H1 (cell line): Measurements from ENCODE around the gene TLR9. TPM values are rescaled to one million over a fixed set of nuclear protein-coding genes. Genes with fewer than 3 reads are reported as not detected.

Experiments
- CTCF ChIA-PET: fragments of 300-600 bp; sonication (Branson Sonifier 250); formaldehyde crosslinking; loops from one replicate; lab custom pipeline; 2021; ENCODE audit not compliant: partially characterized antibody; lab: Charles Lee
- POLR2A ChIA-PET: fragments of 300-600 bp; sonication (Branson Sonifier 250); formaldehyde crosslinking; loops from one replicate; lab custom pipeline; 2021; ENCODE audit warnings: inconsistent platforms; ENCODE audit not compliant: partially characterized antibody; lab: Charles Lee
- DNase-seq, 2 experiments: peaks; one replicate each; pipeline versions ENCODE4 v3.0.0 to v3.0.0-alpha.2; 2010 to 2022; ENCODE audit warnings: low spot score in 2 of 2, low read depth in 1 of 2, mixed read lengths in 1 of 2
- FAIRE-seq: peaks from 2 replicates; lab custom pipeline; 2011; peaks lifted over from hg19 to GRCh38; lab: Jason Lieb, UNC
- H2AFZ ChIP-seq: 2 replicates; pipeline ENCODE4 v1.8.1; 2012; ENCODE audit warnings: low read length, inconsistent platforms
- H2AK5ac ChIP-seq: 2 replicates; pipeline ENCODE4 v1.6.1; 2013; ENCODE audit warnings: low read depth, low read length
- H2BK120ac ChIP-seq: replicated peaks from 2 replicates; pipeline ENCODE3; 2013; ENCODE audit warnings: low read depth, low read length, inconsistent platforms
- H2BK12ac ChIP-seq: 2 replicates; pipeline ENCODE4 v1.6.1; 2013; ENCODE audit warnings: low read depth, low read length
- H2BK15ac ChIP-seq: 2 replicates; pipeline ENCODE4 v1.6.1; 2013; ENCODE audit warnings: low read length
- H2BK20ac ChIP-seq: 2 replicates; pipeline ENCODE4 v1.6.1; 2013; ENCODE audit warnings: low read length
- H2BK5ac ChIP-seq: 2 replicates; pipeline ENCODE4 v1.6.1; 2013; ENCODE audit warnings: low read depth, low read length
- H3K14ac ChIP-seq: 2 replicates; pipeline ENCODE4 v1.6.1; 2013; ENCODE audit warnings: inconsistent platforms; ENCODE audit not compliant: insufficient read length
- H3K18ac ChIP-seq: 2 replicates; pipeline ENCODE4 v1.6.1; 2013; ENCODE audit warnings: low read length; ENCODE audit errors: extremely low read depth
- H3K23ac ChIP-seq: 2 replicates; pipeline ENCODE4 v1.6.1; 2013; ENCODE audit warnings: inconsistent platforms; ENCODE audit not compliant: insufficient read length
- H3K23me2 ChIP-seq: 2 replicates; pipeline ENCODE4 v1.6.1; 2013; ENCODE audit warnings: low read depth, low read length
- H3K27ac ChIP-seq: 2 replicates; pipeline ENCODE4 v1.6.1; 2011; ENCODE audit warnings: low read depth, low read length, inconsistent platforms
- H3K27me3 ChIP-seq, 4 experiments: replicated peaks in 1 of 4; 1 replicate in 1 of 4; 2 replicates in 3 of 4; pipeline versions ENCODE4 v1.6.1 to v1.8.1; 2011 to 2013; ENCODE audit warnings: low read length in 3 of 4, mild to moderate bottlenecking in 3 of 4, inconsistent platforms in 2 of 4, mixed read lengths in 2 of 4, moderate library complexity in 1 of 4; ENCODE audit not compliant: control insufficient read depth in 3 of 4, insufficient read depth in 3 of 4; ENCODE audit errors: extremely low read depth in 1 of 4
- H3K36me3 ChIP-seq, 4 experiments: 2 replicates each; pipeline versions ENCODE4 v1.6.1 to v1.8.1; 2011 to 2013; ENCODE audit warnings: mild to moderate bottlenecking in 4 of 4, low read length in 3 of 4, moderate library complexity in 2 of 4, control low read depth in 1 of 4, inconsistent platforms in 1 of 4; ENCODE audit not compliant: insufficient read depth in 4 of 4, control insufficient read depth in 2 of 4
- H3K4ac ChIP-seq: replicated peaks from 2 replicates; pipeline ENCODE3; 2013; ENCODE audit warnings: low read length, low read depth, mixed read lengths, inconsistent platforms; ENCODE audit not compliant: insufficient read length
- H3K4me1 ChIP-seq, 4 experiments: replicated peaks in 1 of 4; 1 replicate in 1 of 4; 2 replicates in 3 of 4; pipeline versions ENCODE4 v1.6.1 to v1.8.1; 2011 to 2013; ENCODE audit warnings: low read length in 3 of 4, inconsistent platforms in 2 of 4, mixed read lengths in 1 of 4; ENCODE audit not compliant: insufficient read depth in 4 of 4, control insufficient read depth in 3 of 4
- H3K4me2 ChIP-seq, 2 experiments: 2 replicates each; pipeline versions ENCODE4 v1.6.1 to v1.8.1; 2011 to 2013; ENCODE audit warnings: low read depth in 2 of 2, low read length in 2 of 2, control low read depth in 1 of 2, inconsistent platforms in 1 of 2, mild to moderate bottlenecking in 1 of 2; ENCODE audit not compliant: insufficient read depth in 1 of 2
- H3K4me3 ChIP-seq, 4 experiments: fragments of 200-600, 300-600 bp in 1 of 4; sonication (generic), shearing (Covaris generic), sonication (Bioruptor Twin) in 1 of 4; 2 replicates each; pipeline versions ENCODE4 v1.5.1 to v1.8.1; 2011 to 2016; ENCODE audit warnings: low read length in 4 of 4, low read depth in 3 of 4, control low read depth in 2 of 4, inconsistent platforms in 2 of 4, mild to moderate bottlenecking in 2 of 4, mixed read lengths in 1 of 4, moderate library complexity in 1 of 4; ENCODE audit not compliant: insufficient read depth in 2 of 4; ENCODE audit errors: extremely low read depth in 1 of 4
- H3K56ac ChIP-seq: replicated peaks from 2 replicates; pipeline ENCODE3; 2013; ENCODE audit warnings: low read depth, mild to moderate bottlenecking, mixed read lengths, low read length, inconsistent platforms; ENCODE audit not compliant: insufficient read length
- H3K79me1 ChIP-seq: 2 replicates; pipeline ENCODE4 v1.6.1; 2013; ENCODE audit warnings: low read depth, low read length, control low read depth
- H3K79me2 ChIP-seq, 2 experiments: 2 replicates each; pipeline versions ENCODE4 v1.6.1 to v1.8.1; 2012 to 2013; ENCODE audit warnings: low read length in 2 of 2, mild to moderate bottlenecking in 2 of 2, inconsistent platforms in 1 of 2; ENCODE audit not compliant: insufficient read depth in 2 of 2, control insufficient read depth in 1 of 2
- H3K9ac ChIP-seq, 4 experiments: replicated peaks in 1 of 4; 1 replicate in 1 of 4; 2 replicates in 3 of 4; pipeline versions ENCODE4 v1.6.1 to v1.8.1; 2011 to 2013; ENCODE audit warnings: low read depth in 3 of 4, low read length in 3 of 4, control low read depth in 2 of 4, mild to moderate bottlenecking in 2 of 4, moderate library complexity in 2 of 4, inconsistent platforms in 1 of 4; ENCODE audit errors: extremely low read depth in 1 of 4
- H3K9me3 ChIP-seq, 2 experiments: 2 replicates each; pipeline versions ENCODE4 v1.6.1 to v1.8.1; 2012 to 2013; ENCODE audit warnings: mild to moderate bottlenecking in 2 of 2, moderate library complexity in 2 of 2, control low read depth in 1 of 2, inconsistent platforms in 1 of 2, low read depth in 1 of 2, low read length in 1 of 2, mixed read lengths in 1 of 2; ENCODE audit not compliant: insufficient read depth in 2 of 2
- H4K20me1 ChIP-seq, 2 experiments: replicated peaks in 1 of 2; 2 replicates each; pipeline versions ENCODE3 to v1.8.1; 2011 to 2013; ENCODE audit warnings: inconsistent platforms in 2 of 2, low read length in 2 of 2, mild to moderate bottlenecking in 1 of 2; ENCODE audit not compliant: insufficient read depth in 2 of 2, control insufficient read depth in 1 of 2
- H4K5ac ChIP-seq: 2 replicates; pipeline ENCODE4 v1.6.1; 2013; ENCODE audit warnings: low read length, low read depth, mixed read lengths, inconsistent platforms; ENCODE audit not compliant: insufficient read length
- H4K8ac ChIP-seq: 2 replicates; pipeline ENCODE4 v1.8.0; 2013; ENCODE audit warnings: mild to moderate bottlenecking, moderate library complexity, low read length, inconsistent platforms; ENCODE audit not compliant: insufficient read depth; ENCODE audit errors: extremely low read depth
- H4K91ac ChIP-seq: replicated peaks from 2 replicates; pipeline ENCODE3; 2013; ENCODE audit warnings: low read length, mixed read lengths, inconsistent platforms; ENCODE audit not compliant: insufficient read length
- CEBPB ChIP-seq: IDR thresholded peaks from 2 replicates; pipeline ENCODE4 v1.6.1; 2012; ENCODE audit warnings: low read depth, low read length
- EP300 ChIP-seq, 2 experiments: IDR thresholded peaks; 1 replicate in 1 of 2; 2 replicates in 1 of 2; pipeline ENCODE4 v1.6.1; 2011 to 2012; ENCODE audit warnings: low read depth in 2 of 2, low read length in 2 of 2, mild to moderate bottlenecking in 2 of 2, borderline replicate concordance in 1 of 2, inconsistent platforms in 1 of 2, moderate library complexity in 1 of 2
- KDM5A ChIP-seq: fragments of 200-600 bp; IDR thresholded peaks from 2 replicates; pipeline ENCODE4 v1.7.1; 2012; ENCODE audit warnings: mild to moderate bottlenecking, low read length, inconsistent platforms, mixed read lengths
- WGBS, 2 experiments: shearing (Covaris generic) in 1 of 2; methylation state at CpG; one replicate each; pipeline versions ENCODE4 v1.1.6 to v1.1.7; 2013 to 2015; ENCODE audit warnings: low lambda C conversion rate in 2 of 2, mixed read lengths in 2 of 2, inconsistent platforms in 1 of 2, low coverage in 1 of 2, missing lambda C conversion rate in 1 of 2; ENCODE audit not compliant: insufficient replicate concordance in 2 of 2, insufficient coverage in 1 of 2, insufficient read length in 1 of 2; ENCODE audit errors: extremely low coverage in 1 of 2, missing lambda C conversion rate in 1 of 2; 5-methylcytosine and 5-hydroxymethylcytosine counted together
- polyA plus RNA-seq, 7 experiments: library from polyadenylated mRNA; depleted of rRNA in 3 of 7; stranded (reverse) in 5 of 7; unstranded in 2 of 7; fragments of >200 nt in 5 of 7; fragments of 200-250 nt in 2 of 7; gene quantifications; 1 replicate in 5 of 7; 2 replicates in 1 of 7; 4 replicates in 1 of 7; pipeline versions ENCODE4 v1.2.1 to v1.2.3, GENCODE V29; 2011 to 2013; ENCODE audit warnings: missing spikeins in 2 of 7, mixed read lengths in 2 of 7
- total RNA-seq: library from RNA; stranded (reverse); fragmentation: NEBNext Ultra II Directional; extraction: Animal tissue kit (Norgen Biotek cat#: 25700); gene quantifications from 2 replicates; pipeline ENCODE4 v1.2.1, GENCODE V29; 2021

Gene TLR9
- total and polyA plus RNA-seq, 2 of the 8 experiments (the other 6 are each of a cell fraction or from before 2014, with no cell fraction given), result 0.05 TPM; not detected in 1

DNA sequence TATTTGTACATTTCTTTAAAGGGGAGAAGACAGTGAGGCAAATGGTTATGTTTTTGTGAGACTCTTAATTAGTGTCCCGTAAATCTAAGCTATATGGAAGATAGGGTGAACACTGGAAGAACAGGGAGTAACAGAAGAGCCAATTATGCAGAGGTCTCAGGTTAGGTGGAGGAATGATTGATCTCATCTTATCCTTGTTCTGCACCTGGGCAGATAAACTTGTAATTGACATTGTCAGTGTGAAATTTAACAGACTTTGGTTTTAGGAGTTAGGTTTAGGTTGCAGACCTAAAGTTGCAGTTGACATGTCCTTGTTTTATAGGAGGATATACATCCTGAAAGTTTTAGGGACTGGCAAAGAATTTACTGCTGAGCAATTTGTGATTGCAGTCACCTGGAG lies 16.6 kb upstream of the TLR9 start:
- Histone ChIP-seq H3K4me2 (no peak overlapping the region), H3K79me2 (peaks cover 0 to 7% of the 10 kb centered on the region in 2 experiments; a peak in 2 of 4 replicates), H3K4me3 (no peak overlapping the region), H3K9me3 (no peaks in the 10 kb centered on the region), H2AFZ (no peak overlapping the region), H3K9ac (no peak overlapping the region), H3K27me3 (peaks cover 6 to 36% (median 23%) of the 10 kb centered on the region in 4 experiments; a peak in 6 of 7 replicates), H2BK12ac (no peak overlapping the region), H2BK20ac (no peak overlapping the region), H4K8ac (no peak overlapping the region), H3K27ac (no peak overlapping the region), H2BK120ac (no peak overlapping the region), H3K14ac (no peak overlapping the region), H3K23ac (no peak overlapping the region), H2BK5ac (no peak overlapping the region), H3K18ac (no peak overlapping the region), H2BK15ac (no peak overlapping the region), H3K36me3 (no peaks in the 10 kb centered on the region), H3K23me2 (peaks cover 19% of the 10 kb centered on the region), H4K5ac (no peak overlapping the region), H3K4me1 (peaks cover 15 to 41% (median 31%) of the 10 kb centered on the region in 4 experiments), H3K56ac (no peak overlapping the region), H4K20me1 (peaks cover 0 to 7% of the 10 kb centered on the region in 2 experiments), H3K79me1 (peaks cover 6% of the 10 kb centered on the region; the same call in 1 of the 2 replicates), H4K91ac (no peak overlapping the region), H2AK5ac (no peak overlapping the region), H3K4ac (no peak overlapping the region)
- FAIRE-seq, result no peak
- TF ChIP-seq KDM5A (no peak), EP300 (IDR thresholded peaks at IDR 0.05; ENCODE audit: borderline replicate concordance in 1 of 2, low read depth in 2 of 2, low read length in 2 of 2) (no peak), CEBPB (no peak)
- WGBS, 2 experiments, result 82% methylated on average over 1 of the region's 1 CpG; no CpG with 5 or more reads in 1 of the 2 experiments
- POLR2A ChIA-PET, result interaction anchor here (0.6 to 6.5 kb wide), 4 partner anchors 10 to 742 kb away, joined by 3 to 69 read pairs (median 3); partner anchors contain the start of gene WDR82
- no peak for DNase-seq
- CTCF ChIA-PET, result interaction anchor here (14.4 to 17.7 kb wide), 2 partner anchors 11 to 24 kb away, joined by 126 to 336 read pairs; partner anchors contain the start of gene TLR9
